K562 (cell line): ENCODE results near the gene KRTAP21-2. TPM values are rescaled to one million over a fixed set of nuclear protein-coding genes. Genes with fewer than 3 reads are reported as not detected.

Experiments used
- ATAC-seq: fragments of 200-7000 bp; cut with Tn5 transposase; 3 replicates; pipeline ENCODE4 v1.9.1; 2020; ENCODE audit warnings: moderate library complexity
- BruUV-seq: library from RNA; stranded (reverse); fragments of 400-500 nt; replicated peaks from 2 replicates; lab custom pipeline; 2021; lab: Mats Ljungman, UMichigan
- CTCF ChIA-PET: fragments of 300-600 bp; formaldehyde crosslinking; extraction: SDS; loops from one replicate; lab custom pipeline; 2021; ENCODE audit warnings: low intra/inter-chr PET ratio; lab: Yijun Ruan, JAX
- POLR2A ChIA-PET: fragments of 300-600, 350-650 bp; sonication (Branson Sonifier 250); formaldehyde crosslinking; extraction: SDS; loops from one replicate; lab custom pipeline; 2021; ENCODE audit warnings: antibody characterized with exemption, inconsistent platforms; lab: Yijun Ruan, JAX
- DNase-seq, 4 experiments: peaks; one replicate each; pipeline versions ENCODE4 v3.0.0 to v3.0.0-alpha.2; 2011 to 2018; ENCODE audit warnings: low spot score in 3 of 4, mixed read lengths in 3 of 4; ENCODE audit errors: extremely low read depth in 1 of 4
- FAIRE-seq: peaks from 2 replicates; lab custom pipeline; 2011; peaks lifted over from hg19 to GRCh38; lab: Jason Lieb, UNC
- H2AFZ ChIP-seq: 2 replicates; pipeline ENCODE4 v1.6.0; 2011; ENCODE audit warnings: low read depth, low read length, control low read depth, inconsistent platforms
- H3K27ac ChIP-seq: fragments of 200-600 bp; 3 replicates; pipeline ENCODE4 v1.8.0; 2011; ENCODE audit warnings: low read depth, mild to moderate bottlenecking, control low read depth, inconsistent platforms, low read length, moderate library complexity, mixed read lengths; ENCODE audit errors: extremely low read depth
- H3K27me3 ChIP-seq, 2 experiments: fragments of 300-600 bp in 1 of 2; 2 replicates in 1 of 2; 3 replicates in 1 of 2; pipeline versions ENCODE4 v1.6.0 to v1.8.0; 2011; ENCODE audit warnings: inconsistent platforms in 2 of 2, low read length in 2 of 2, mild to moderate bottlenecking in 1 of 2, mixed read lengths in 1 of 2, moderate library complexity in 1 of 2; ENCODE audit not compliant: control insufficient read depth in 2 of 2, insufficient read depth in 2 of 2
- H3K36me3 ChIP-seq: fragments of 300-600 bp; 3 replicates; pipeline ENCODE4 v1.8.0; 2011; ENCODE audit warnings: mild to moderate bottlenecking, low read length, inconsistent platforms; ENCODE audit not compliant: control insufficient read depth, insufficient read depth
- H3K4me1 ChIP-seq, 2 experiments: fragments of 200-600 bp in 1 of 2; replicated peaks in 1 of 2; 2 replicates in 1 of 2; 3 replicates in 1 of 2; pipeline versions ENCODE4 v1.5.1 to v1.8.0; 2011; ENCODE audit warnings: inconsistent platforms in 2 of 2, low read length in 2 of 2, mild to moderate bottlenecking in 1 of 2, mixed read lengths in 1 of 2, moderate library complexity in 1 of 2; ENCODE audit not compliant: control insufficient read depth in 2 of 2, insufficient read depth in 2 of 2
- H3K4me2 ChIP-seq: 2 replicates; pipeline ENCODE4 v1.6.1; 2011; ENCODE audit warnings: low read length, control low read depth, inconsistent platforms, mixed read lengths; ENCODE audit not compliant: insufficient read depth
- H3K4me3 ChIP-seq: fragments of 200-600 bp; sonication (generic), shearing (Covaris generic); 2 replicates; pipeline ENCODE4 v1.5.1; 2016; ENCODE audit warnings: control low read depth, inconsistent platforms
- H3K79me2 ChIP-seq: fragments of 200-600 bp; 3 replicates; pipeline ENCODE4 v1.8.0; 2011; ENCODE audit warnings: low read length, inconsistent platforms; ENCODE audit not compliant: control insufficient read depth, insufficient read depth
- H3K9ac ChIP-seq, 2 experiments: 2 replicates each; pipeline versions ENCODE4 v1.6.0 to v1.6.1; 2011; ENCODE audit warnings: low read depth in 2 of 2, low read length in 2 of 2, control low read depth in 1 of 2, inconsistent platforms in 1 of 2, mild to moderate bottlenecking in 1 of 2, mixed read lengths in 1 of 2; ENCODE audit not compliant: insufficient read depth in 1 of 2
- H3K9me1 ChIP-seq: one replicate; pipeline ENCODE4 v1.6.0; 2011; ENCODE audit warnings: inconsistent platforms, mild to moderate bottlenecking, low read length, moderate library complexity; ENCODE audit not compliant: control insufficient read depth, insufficient read depth
- H3K9me3 ChIP-seq: replicated peaks from 2 replicates; pipeline ENCODE4 v1.5.1; 2011; ENCODE audit warnings: low read depth, low read length, inconsistent platforms; ENCODE audit not compliant: control insufficient read depth, insufficient read depth
- H4K20me1 ChIP-seq: replicated peaks from 2 replicates; pipeline ENCODE4 v1.6.1; 2011; ENCODE audit warnings: low read length, inconsistent platforms, mixed read lengths; ENCODE audit not compliant: control insufficient read depth, insufficient read depth
- CHD2 ChIP-seq: IDR thresholded peaks from 2 replicates; pipeline ENCODE4 v1.6.1; 2011; ENCODE audit warnings: low read depth, low read length
- CREB5 ChIP-seq: fragments of 250-450 bp; sonication (Bioruptor Pico); IDR thresholded peaks from 2 replicates; pipeline ENCODE4 v1.5.0; 2020; ENCODE audit warnings: mild to moderate bottlenecking
- E2F6 ChIP-seq, 2 experiments: IDR thresholded peaks; 2 replicates each; pipeline ENCODE4 v1.6.1; 2011; ENCODE audit warnings: borderline replicate concordance in 1 of 2, control low read depth in 1 of 2, low read depth in 1 of 2, low read length in 1 of 2, mild to moderate bottlenecking in 1 of 2, mixed read lengths in 1 of 2, moderate library complexity in 1 of 2; ENCODE audit not compliant: insufficient read depth in 1 of 2, insufficient read length in 1 of 2, poor library complexity in 1 of 2, severe bottlenecking in 1 of 2; ENCODE audit errors: extremely low read depth in 1 of 2
- HDAC2 ChIP-seq: fragments of 450-650 bp; IDR thresholded peaks from 2 replicates; pipeline ENCODE4 v1.6.1; 2016; ENCODE audit warnings: mild to moderate bottlenecking
- HMGXB4 ChIP-seq: sonication (generic); formaldehyde crosslinking; IDR thresholded peaks from 2 replicates; pipeline ENCODE4 v1.8.1; 2023; ENCODE audit warnings: mild to moderate bottlenecking, missing genetic modification reagents
- L3MBTL2 ChIP-seq: fragments of 450-650 bp; IDR thresholded peaks from 2 replicates; pipeline ENCODE4 v1.6.1; 2016; ENCODE audit warnings: mild to moderate bottlenecking, moderate library complexity
- NR1H2 ChIP-seq: sonication (generic); formaldehyde crosslinking; IDR thresholded peaks from 2 replicates; pipeline ENCODE4 v1.4.0; 2020; ENCODE audit warnings: mild to moderate bottlenecking, missing genetic modification reagents
- PCBP2 ChIP-seq: fragments of 200-400 bp; formaldehyde crosslinking; IDR thresholded peaks from 2 replicates; pipeline ENCODE4 v1.6.1; 2018; ENCODE audit warnings: low read length, low read depth, mild to moderate bottlenecking, moderate library complexity; ENCODE audit not compliant: poor library complexity, severe bottlenecking
- PPARD ChIP-seq: fragments of 250-450 bp; sonication (Bioruptor Pico); IDR thresholded peaks from 2 replicates; pipeline ENCODE4 v1.8.0; 2022; ENCODE audit warnings: inconsistent platforms, mild to moderate bottlenecking, moderate library complexity
- SPI1 ChIP-seq: IDR thresholded peaks from 2 replicates; pipeline ENCODE4 v1.6.1; 2011; ENCODE audit warnings: low read depth, low read length, control low read depth, borderline replicate concordance
- ZFP1 ChIP-seq: fragments of 450-650 bp; formaldehyde crosslinking; IDR thresholded peaks from 2 replicates; pipeline ENCODE4 v1.4.0; 2020; ENCODE audit warnings: mild to moderate bottlenecking, mixed read lengths
- ZNF253 ChIP-seq: fragments of 250-450 bp; sonication (Bioruptor Pico); conservative IDR thresholded peaks from 2 replicates; pipeline ENCODE4 v1.6.1; 2021; ENCODE audit warnings: mild to moderate bottlenecking
- WGBS: fragments of 100-300 bp; shearing (Covaris generic); methylation state at CpG from one replicate; pipeline ENCODE4 v1.1.6; 2016; ENCODE audit warnings: low coverage, mixed read lengths; ENCODE audit not compliant: insufficient coverage; ENCODE audit errors: missing lambda C conversion rate; 5-methylcytosine and 5-hydroxymethylcytosine counted together
- in situ Hi-C: fragments of 300-500 bp; cut with MboI; formaldehyde crosslinking; loops from 4 replicates; pipeline ENCODE4 v1.15.0; 2018; ENCODE audit warnings: inconsistent platforms, mixed read lengths
- intact Hi-C: fragments of 100-400 bp; cut with micrococcal nuclease; formaldehyde crosslinking; loops from 2 replicates; pipeline ENCODE4 v1.14.2; 2022
- polyA plus RNA-seq, 8 experiments: library from polyadenylated mRNA; depleted of rRNA in 4 of 8; stranded (reverse) in 5 of 8; unstranded in 3 of 8; fragments of >200 nt; fragmentation: Nextera tagmentation in 2 of 8; fragmentation: Illumina TruSeq in 1 of 8; extraction: Ambion mirVana in 2 of 8; extraction: Trizol in 1 of 8; gene quantifications; 2 replicates each; pipeline versions ENCODE4 v1.2.1 to v1.2.3, GENCODE V29; 2011 to 2014; ENCODE audit warnings: inconsistent platforms in 1 of 8, missing spikeins in 1 of 8
- total RNA-seq, 7 experiments: library from RNA; depleted of rRNA in 6 of 7; stranded (reverse); fragments of >200 nt in 6 of 7; fragmentation: Illumina TruSeq in 2 of 7; extraction: Trizol in 2 of 7; gene quantifications; 2 replicates each; pipeline versions ENCODE4 v1.2.1 to v1.2.3, GENCODE V29; 2011 to 2021; ENCODE audit warnings: low replicate concordance in 1 of 7
- TF ChIP-seq, protein P1 (sequence below): sonication (generic); formaldehyde crosslinking; IDR thresholded peaks from 2 replicates; pipeline ENCODE4 v1.8.0; 2022; ENCODE audit warnings: missing genetic modification reagents, mild to moderate bottlenecking, borderline replicate concordance
- TF ChIP-seq, protein P2 (sequence below): sonication (generic); formaldehyde crosslinking; IDR thresholded peaks from 2 replicates; pipeline ENCODE4 v1.8.0; 2022; ENCODE audit warnings: mild to moderate bottlenecking, missing genetic modification reagents

Gene KRTAP21-2
- total and polyA plus RNA-seq, 9 of the 15 experiments (the other 6 are each of a cell fraction or from before 2014, with no cell fraction given) = not detected

- in situ Hi-C loops = no loop called here
- no TSS peak for BruUV-seq
- DNase-seq (no peak), FAIRE-seq (no peak), ATAC-seq (no peak)
- no peaks in the 10 kb centered on the region; the same call in 1 of the 2 replicates for H3K9me3 ChIP-seq
- H3K27ac ChIP-seq = no peak overlapping the region
- H3K36me3 ChIP-seq = no peaks in the 10 kb centered on the region
- no peaks in the 10 kb centered on the region for H3K9me1 ChIP-seq
- WGBS = 0% methylated on average over 1 of the region's 1 CpG
- no peak overlapping the region for H3K4me2 ChIP-seq
- intact Hi-C loops = no loop called here
- H3K9ac ChIP-seq = no peak overlapping the region
- H4K20me1 ChIP-seq = no peaks in the 10 kb centered on the region
- POLR2A ChIA-PET = no interaction called here
- H3K27me3 ChIP-seq = no peaks in the 10 kb centered on the region
- H3K4me1 ChIP-seq = no peaks in the 10 kb centered on the region
- no peak overlapping the region for H3K4me3 ChIP-seq
- CTCF ChIA-PET = no interaction called here
- H3K79me2 ChIP-seq = no peaks in the 10 kb centered on the region
- H2AFZ ChIP-seq = no peak overlapping the region
- TF ChIP-seq, protein P1, sequence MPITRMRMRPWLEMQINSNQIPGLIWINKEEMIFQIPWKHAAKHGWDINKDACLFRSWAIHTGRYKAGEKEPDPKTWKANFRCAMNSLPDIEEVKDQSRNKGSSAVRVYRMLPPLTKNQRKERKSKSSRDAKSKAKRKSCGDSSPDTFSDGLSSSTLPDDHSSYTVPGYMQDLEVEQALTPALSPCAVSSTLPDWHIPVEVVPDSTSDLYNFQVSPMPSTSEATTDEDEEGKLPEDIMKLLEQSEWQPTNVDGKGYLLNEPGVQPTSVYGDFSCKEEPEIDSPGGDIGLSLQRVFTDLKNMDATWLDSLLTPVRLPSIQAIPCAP (CRISPR knock-in tag) = no peak
- TF ChIP-seq CHD2 (no peak), CREB5 (CRISPR knock-in tag) (no peak), SPI1 (no peak), E2F6 (IDR thresholded peaks at IDR 0.05; ENCODE audit: borderline replicate concordance in 1 of 2, extremely low read depth in 1 of 2, insufficient read depth in 1 of 2, insufficient read length in 1 of 2, low read depth in 1 of 2, low read length in 1 of 2, poor library complexity in 1 of 2, severe bottlenecking in 1 of 2) (no peak), PCBP2 (no peak), HDAC2 (no peak), ZFP1 (CRISPR knock-in tag) (no peak), L3MBTL2 (no peak), HMGXB4 (CRISPR knock-in tag) (no peak), PPARD (no peak), NR1H2 (CRISPR knock-in tag) (no peak), ZNF253 (CRISPR knock-in tag) (no peak)
- TF ChIP-seq, protein P2, sequence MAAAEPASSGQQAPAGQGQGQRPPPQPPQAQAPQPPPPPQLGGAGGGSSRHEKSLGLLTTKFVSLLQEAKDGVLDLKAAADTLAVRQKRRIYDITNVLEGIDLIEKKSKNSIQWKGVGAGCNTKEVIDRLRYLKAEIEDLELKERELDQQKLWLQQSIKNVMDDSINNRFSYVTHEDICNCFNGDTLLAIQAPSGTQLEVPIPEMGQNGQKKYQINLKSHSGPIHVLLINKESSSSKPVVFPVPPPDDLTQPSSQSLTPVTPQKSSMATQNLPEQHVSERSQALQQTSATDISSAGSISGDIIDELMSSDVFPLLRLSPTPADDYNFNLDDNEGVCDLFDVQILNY (CRISPR knock-in tag) = no peak
These were observed 20.3 kb downstream of the KRTAP21-2 start for GRCh38 chr21:30726726-30727125.
